Caco-2 (cell line): ENCODE results near the gene POP7. TPM values are rescaled to one million over a fixed set of nuclear protein-coding genes. Genes with fewer than 3 reads are reported as not detected.
"Not testable (repeated sequence)": the region's sequence is repeated elsewhere in the genome, so short reads cannot be mapped to it uniquely, and the experiment has no call there.

Experiments
- BruUV-seq: library from RNA; stranded (reverse); fragments of 400-500 nt; replicated peaks from 2 replicates; lab custom pipeline; 2021; lab: Mats Ljungman, UMichigan
- CTCF ChIA-PET: fragments of 300-600 bp; sonication (Branson Sonifier 250); formaldehyde crosslinking; loops from one replicate; lab custom pipeline; 2022; ENCODE audit warnings: antibody characterized with exemption; lab: Charles Lee
- POLR2A ChIA-PET: fragments of 300-600 bp; sonication (Branson Sonifier 250); formaldehyde crosslinking; loops from one replicate; lab custom pipeline; 2022; ENCODE audit warnings: antibody characterized with exemption; lab: Charles Lee
- DNase-seq, 2 experiments: peaks; one replicate each; pipeline versions ENCODE4 v3.0.0 to v3.0.0-alpha.2; 2020 to 2022
- H3K27me3 ChIP-seq: replicated peaks from 2 replicates; pipeline ENCODE4 v1.6.0; 2011; ENCODE audit warnings: low read length; ENCODE audit not compliant: control insufficient read depth, insufficient read depth
- H3K36me3 ChIP-seq: 2 replicates; pipeline ENCODE4 v1.5.1; 2011; ENCODE audit warnings: low read length; ENCODE audit not compliant: control insufficient read depth, insufficient read depth
- H3K4me1 ChIP-seq: fragments of 250-450 bp; sonication (Bioruptor Pico); 2 replicates; pipeline ENCODE4 v1.5.1; 2020; ENCODE audit warnings: mild to moderate bottlenecking
- H3K4me3 ChIP-seq: 2 replicates; pipeline ENCODE4 v1.5.1; 2011; ENCODE audit warnings: low read depth, mild to moderate bottlenecking, control low read depth, low read length
- H3K9me3 ChIP-seq: fragments of 250-450 bp; sonication (Bioruptor Pico); 2 replicates; pipeline ENCODE4 v1.5.1; 2020; ENCODE audit warnings: mild to moderate bottlenecking, moderate library complexity
- H3K27ac Mint-ChIP-seq: one replicate; pipeline ENCODE4 v1.8.0; 2022; ENCODE audit warnings: mixed read lengths; ENCODE audit not compliant: unreplicated experiment
- H3K27me3 Mint-ChIP-seq: one replicate; pipeline ENCODE4 v1.8.0; 2022; ENCODE audit warnings: mixed read lengths; ENCODE audit not compliant: insufficient read depth, unreplicated experiment
- H3K36me3 Mint-ChIP-seq: one replicate; pipeline ENCODE4 v1.8.0; 2022; ENCODE audit warnings: mild to moderate bottlenecking, mixed read lengths; ENCODE audit not compliant: insufficient read depth, unreplicated experiment
- H3K4me1 Mint-ChIP-seq: one replicate; pipeline ENCODE4 v1.8.0; 2022; ENCODE audit warnings: low read depth, mixed read lengths; ENCODE audit not compliant: unreplicated experiment
- H3K4me3 Mint-ChIP-seq: one replicate; pipeline ENCODE4 v1.8.0; 2022; ENCODE audit warnings: mild to moderate bottlenecking, moderate library complexity, mixed read lengths; ENCODE audit not compliant: unreplicated experiment
- H3K9me3 Mint-ChIP-seq: one replicate; pipeline ENCODE4 v1.8.0; 2022; ENCODE audit warnings: mixed read lengths; ENCODE audit not compliant: unreplicated experiment
- CTCF ChIP-seq, 2 experiments: fragments of 200-600 bp in 1 of 2; IDR thresholded peaks; 1 replicate in 1 of 2; 2 replicates in 1 of 2; pipeline versions ENCODE4 v1.5.1 to v1.8.0; 2011 to 2022; ENCODE audit warnings: antibody characterized with exemption in 1 of 2, control low read depth in 1 of 2, inconsistent platforms in 1 of 2, low read depth in 1 of 2, low read length in 1 of 2, mild to moderate bottlenecking in 1 of 2, moderate library complexity in 1 of 2; ENCODE audit not compliant: insufficient read depth in 1 of 2, severe bottlenecking in 1 of 2, unreplicated experiment in 1 of 2
- intact Hi-C: fragments of 100-400 bp; cut with micrococcal nuclease; formaldehyde crosslinking; loops from one replicate; pipeline ENCODE4 v1.10.0; 2022; ENCODE audit not compliant: unreplicated experiment
- total RNA-seq: library from RNA; stranded (reverse); gene quantifications from 2 replicates; pipeline ENCODE4 v1.2.3, GENCODE V29; 2022

POP7 gene
- total RNA-seq, 1 experiment from 2014 or later: 66.9 TPM

GRCh38 chr7:100667331-100668068, 38.4 kb upstream of the POP7 start:
- Mint-ChIP-seq H3K36me3 (no peaks in the 10 kb centered on the region), H3K4me3 (no peak overlapping the region), H3K27ac (no peak overlapping the region), H3K27me3 (no peaks in the 10 kb centered on the region), H3K4me1 (no peaks in the 10 kb centered on the region), H3K9me3 (no peaks in the 10 kb centered on the region)
- no peak overlapping the region for H3K4me3 ChIP-seq
- no peak for TF ChIP-seq CTCF (IDR thresholded peaks at IDR 0.05; ENCODE audit: insufficient read depth in 1 of 2, low read depth in 1 of 2, low read length in 1 of 2, severe bottlenecking in 1 of 2, unreplicated experiment in 1 of 2)
- no peak for DNase-seq
- ChIA-PET POLR2A (no interaction called here), CTCF (no interaction called here)
- no peaks in the 10 kb centered on the region for H3K9me3 ChIP-seq
- H3K4me1 ChIP-seq: no peaks in the 10 kb centered on the region
- H3K27me3 ChIP-seq: no peaks in the 10 kb centered on the region; the same call in 1 of the 2 replicates
- BruUV-seq: no TSS peak
- intact Hi-C loops: no loop called here
- no peaks in the 10 kb centered on the region for H3K36me3 ChIP-seq

- ChIA-PET CTCF (no interaction called here), POLR2A (no interaction called here)
- no peaks in the 10 kb centered on the region for H3K36me3 ChIP-seq
- H3K4me3 ChIP-seq: no peak overlapping the region
- H3K36me3 Mint-ChIP-seq: peaks cover 1% of the 10 kb centered on the region
- H3K9me3 Mint-ChIP-seq: no peaks in the 10 kb centered on the region
- DNase-seq: no peak
- no TSS peak for BruUV-seq
- H3K9me3 ChIP-seq: no peaks in the 10 kb centered on the region
- H3K4me1 Mint-ChIP-seq: no peaks in the 10 kb centered on the region
- no peaks in the 10 kb centered on the region; the same call in 1 of the 2 replicates for H3K27me3 ChIP-seq
- no peaks in the 10 kb centered on the region for H3K4me1 ChIP-seq
- intact Hi-C loops: no loop called here
- no peaks in the 10 kb centered on the region for H3K27me3 Mint-ChIP-seq
- TF ChIP-seq CTCF (IDR thresholded peaks at IDR 0.05; ENCODE audit: insufficient read depth in 1 of 2, low read depth in 1 of 2, low read length in 1 of 2, severe bottlenecking in 1 of 2, unreplicated experiment in 1 of 2): no peak
- H3K27ac Mint-ChIP-seq: no peak overlapping the region
- H3K4me3 Mint-ChIP-seq: no peak overlapping the region
These were observed 37.9 kb upstream of the POP7 start for GRCh38 chr7:100668069-100668449.

- DNase-seq, H3K27ac Mint-ChIP-seq, intact Hi-C loops, H3K4me1 Mint-ChIP-seq, POLR2A ChIA-PET, H3K27me3 ChIP-seq, H3K27me3 Mint-ChIP-seq, CTCF ChIA-PET, H3K9me3 ChIP-seq, BruUV-seq, H3K4me1 ChIP-seq, H3K4me3 Mint-ChIP-seq, H3K4me3 ChIP-seq, H3K9me3 Mint-ChIP-seq, H3K36me3 ChIP-seq, H3K36me3 Mint-ChIP-seq: not testable (repeated sequence)
These were observed 36.8 kb upstream of the POP7 start for GRCh38 chr7:100669106-100669505.
